ENCODE data around the gene DNMT3B. TPM values are rescaled to one million over a fixed set of nuclear protein-coding genes. Genes with fewer than 3 reads are reported as not detected.

The DNMT3B gene
- total RNA-seq, 5 donors from 2014 or later (not counting 1 experiment from before 2014, with no cell fraction given), result 0.56 to 1.7 (median 0.95) TPM

GRCh38 chr20:32805721-32806120 lies 43.5 kb downstream of the DNMT3B start:
- no peak for ATAC-seq (replicated peaks in 1 of 4)
- WGBS (ENCODE audit: insufficient coverage), result 96% methylated on average over 8 of the region's 8 CpGs
- Mint-ChIP-seq H3K4me3 (no peak overlapping the region), H3K9me3 (no peaks in the 10 kb centered on the region), H3K4me1 (no peaks in the 10 kb centered on the region), H3K27me3 (no peaks in the 10 kb centered on the region), H3K36me3 (no peaks in the 10 kb centered on the region), H3K27ac (no peak overlapping the region)
- Histone ChIP-seq H3K4me3 (ENCODE audit: control insufficient read depth in 1 of 2, extremely low read depth in 1 of 2, low read length in 1 of 2) (no peak overlapping the region), H3K36me3 (ENCODE audit: control insufficient read depth in 2 of 2, extremely low read depth in 1 of 2, insufficient read depth in 1 of 2, low read length in 1 of 2) (no peaks in the 10 kb centered on the region), H3K27me3 (replicated peaks in 1 of 2; ENCODE audit: control insufficient read depth in 2 of 2, extremely low read depth in 1 of 2, insufficient read depth in 2 of 2, low read length in 1 of 2) (no peaks in the 10 kb centered on the region), H3K4me1 (ENCODE audit: control insufficient read depth in 1 of 2, extremely low read depth in 1 of 2, insufficient read depth in 2 of 2, low read length in 2 of 2) (no peaks in the 10 kb centered on the region), H3K9me3 (no peaks in the 10 kb centered on the region), H3K27ac (ENCODE audit: low read length) (no peak overlapping the region)
- ChIA-PET CTCF (interaction anchor here in 1 of 2 donors (0.5 kb wide), 2 partner anchors 40 to 191 kb away, joined by 4 to 5 read pairs; no protein-coding TSS in a partner anchor), POLR2A (no interaction called here)
- DNase-seq, result no peak

DNA sequence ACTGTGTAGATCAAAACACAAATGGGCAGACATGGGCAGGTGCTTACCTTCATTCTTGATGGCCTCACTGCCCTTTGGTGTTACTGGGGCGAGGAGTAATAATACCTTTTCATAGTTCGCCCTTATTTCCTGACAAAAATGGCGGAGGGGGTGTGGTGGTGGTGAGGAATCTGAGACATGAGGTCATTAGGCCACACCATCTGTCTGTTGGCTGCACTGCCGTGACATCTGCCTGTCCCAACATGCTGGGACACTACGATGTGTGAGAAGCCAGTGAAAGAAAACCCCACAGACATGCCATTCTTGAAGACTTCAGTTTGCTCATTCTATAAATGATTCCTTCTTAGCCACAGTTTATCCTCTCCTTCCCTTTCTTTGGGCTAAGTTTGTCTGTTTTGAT lies 44.2 kb downstream of the DNMT3B start:
- Histone ChIP-seq H3K9me3 (no peaks in the 10 kb centered on the region), H3K4me3 (ENCODE audit: control insufficient read depth in 1 of 2, extremely low read depth in 1 of 2, low read length in 1 of 2) (no peak overlapping the region), H3K4me1 (ENCODE audit: control insufficient read depth in 1 of 2, extremely low read depth in 1 of 2, insufficient read depth in 2 of 2, low read length in 2 of 2) (no peaks in the 10 kb centered on the region), H3K36me3 (ENCODE audit: control insufficient read depth in 2 of 2, extremely low read depth in 1 of 2, insufficient read depth in 1 of 2, low read length in 1 of 2) (no peaks in the 10 kb centered on the region), H3K27ac (ENCODE audit: low read length) (no peak overlapping the region), H3K27me3 (replicated peaks in 1 of 2; ENCODE audit: control insufficient read depth in 2 of 2, extremely low read depth in 1 of 2, insufficient read depth in 2 of 2, low read length in 1 of 2) (no peaks in the 10 kb centered on the region)
- no peak overlapping the region for H3K4me3 Mint-ChIP-seq
- no CpG with 5 or more reads among the region's 5 CpGs for WGBS (ENCODE audit: insufficient coverage)
- DNase-seq (no peak), ATAC-seq (replicated peaks in 1 of 4) (no peak)
- no peaks in the 10 kb centered on the region for H3K9me3 Mint-ChIP-seq
- H3K36me3 Mint-ChIP-seq, result no peaks in the 10 kb centered on the region
- ChIA-PET CTCF (interaction anchor here in 1 of 2 donors (0.5 kb wide), 1 partner anchor 41 kb away, joined by 4 read pairs; no protein-coding TSS in a partner anchor), POLR2A (no interaction called here)
- no peak overlapping the region for H3K27ac Mint-ChIP-seq
- no peaks in the 10 kb centered on the region for H3K4me1 Mint-ChIP-seq
- no peaks in the 10 kb centered on the region for H3K27me3 Mint-ChIP-seq

DNA sequence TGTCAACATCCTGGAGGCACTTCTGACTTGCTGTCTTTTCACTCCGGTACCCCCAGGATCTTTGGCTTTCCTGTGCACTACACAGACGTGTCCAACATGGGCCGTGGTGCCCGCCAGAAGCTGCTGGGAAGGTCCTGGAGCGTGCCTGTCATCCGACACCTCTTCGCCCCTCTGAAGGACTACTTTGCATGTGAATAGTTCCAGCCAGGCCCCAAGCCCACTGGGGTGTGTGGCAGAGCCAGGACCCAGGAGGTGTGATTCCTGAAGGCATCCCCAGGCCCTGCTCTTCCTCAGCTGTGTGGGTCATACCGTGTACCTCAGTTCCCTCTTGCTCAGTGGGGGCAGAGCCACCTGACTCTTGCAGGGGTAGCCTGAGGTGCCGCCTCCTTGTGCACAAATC lies 45.5 kb downstream of the DNMT3B start:
- WGBS (ENCODE audit: insufficient coverage), result 97% methylated on average over 8 of the region's 9 CpGs

GRCh38 chr20:32808438-32808837 lies 46.3 kb downstream of the DNMT3B start:
- no peak overlapping the region for H3K27ac Mint-ChIP-seq
- Histone ChIP-seq H3K36me3 (ENCODE audit: control insufficient read depth in 2 of 2, extremely low read depth in 1 of 2, insufficient read depth in 1 of 2, low read length in 1 of 2) (no peaks in the 10 kb centered on the region), H3K4me3 (ENCODE audit: control insufficient read depth in 1 of 2, extremely low read depth in 1 of 2, low read length in 1 of 2) (no peak overlapping the region), H3K27ac (ENCODE audit: low read length) (no peak overlapping the region), H3K27me3 (replicated peaks in 1 of 2; ENCODE audit: control insufficient read depth in 2 of 2, extremely low read depth in 1 of 2, insufficient read depth in 2 of 2, low read length in 1 of 2) (no peaks in the 10 kb centered on the region), H3K9me3 (no peaks in the 10 kb centered on the region), H3K4me1 (ENCODE audit: control insufficient read depth in 1 of 2, extremely low read depth in 1 of 2, insufficient read depth in 2 of 2, low read length in 2 of 2) (no peaks in the 10 kb centered on the region)
- no peaks in the 10 kb centered on the region for H3K9me3 Mint-ChIP-seq
- no peaks in the 10 kb centered on the region for H3K27me3 Mint-ChIP-seq
- H3K4me1 Mint-ChIP-seq, result no peaks in the 10 kb centered on the region
- no peak for ATAC-seq (replicated peaks in 1 of 4)
- no CpG with 5 or more reads among the region's 4 CpGs for WGBS (ENCODE audit: insufficient coverage)
- H3K4me3 Mint-ChIP-seq, result no peak overlapping the region
- POLR2A ChIA-PET, result no interaction called here
- no peaks in the 10 kb centered on the region for H3K36me3 Mint-ChIP-seq
- DNase-seq, result no peak
- CTCF ChIA-PET, result no interaction called here

More for the DNA sequence above, 45.5 kb downstream of the DNMT3B start:
- ChIA-PET CTCF (no interaction called here), POLR2A (no interaction called here)
- Histone ChIP-seq H3K36me3 (ENCODE audit: control insufficient read depth in 2 of 2, extremely low read depth in 1 of 2, insufficient read depth in 1 of 2, low read length in 1 of 2) (no peaks in the 10 kb centered on the region), H3K4me3 (ENCODE audit: control insufficient read depth in 1 of 2, extremely low read depth in 1 of 2, low read length in 1 of 2) (no peak overlapping the region), H3K27me3 (replicated peaks in 1 of 2; ENCODE audit: control insufficient read depth in 2 of 2, extremely low read depth in 1 of 2, insufficient read depth in 2 of 2, low read length in 1 of 2) (no peaks in the 10 kb centered on the region), H3K4me1 (ENCODE audit: control insufficient read depth in 1 of 2, extremely low read depth in 1 of 2, insufficient read depth in 2 of 2, low read length in 2 of 2) (no peaks in the 10 kb centered on the region), H3K27ac (ENCODE audit: low read length) (no peak overlapping the region), H3K9me3 (no peaks in the 10 kb centered on the region)
- no peak overlapping the region for H3K27ac Mint-ChIP-seq
- no peaks in the 10 kb centered on the region for H3K4me1 Mint-ChIP-seq
- DNase-seq (no peak), ATAC-seq (replicated peaks in 1 of 4) (no peak)
- no peak overlapping the region for H3K4me3 Mint-ChIP-seq
- H3K27me3 Mint-ChIP-seq, result no peaks in the 10 kb centered on the region
- no peaks in the 10 kb centered on the region for H3K36me3 Mint-ChIP-seq
- H3K9me3 Mint-ChIP-seq, result no peaks in the 10 kb centered on the region

DNA sequence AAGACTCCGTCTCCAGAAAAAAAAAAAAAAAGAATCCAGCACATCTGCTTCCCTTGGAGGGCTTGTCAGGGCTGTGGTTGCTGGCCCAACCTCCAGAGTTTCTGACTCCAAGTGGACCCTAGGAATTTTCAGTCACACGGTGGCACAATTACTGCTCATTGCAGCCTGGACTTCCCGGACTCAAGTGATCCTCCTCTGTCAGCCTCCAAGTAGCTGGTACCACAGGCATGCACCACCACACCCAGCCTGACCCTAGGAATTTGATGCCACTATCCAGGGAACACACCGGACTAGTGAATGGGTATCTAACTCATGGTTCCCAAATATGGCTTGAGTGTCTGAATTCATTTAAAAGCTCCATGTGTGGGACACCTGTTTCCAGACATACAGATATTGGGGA lies 47.7 kb downstream of the DNMT3B start:
- DNase-seq (no peak), ATAC-seq (replicated peaks in 1 of 4) (no peak)
- Mint-ChIP-seq H3K36me3 (no peaks in the 10 kb centered on the region), H3K27ac (no peak overlapping the region), H3K27me3 (no peaks in the 10 kb centered on the region), H3K4me1 (no peaks in the 10 kb centered on the region), H3K4me3 (no peak overlapping the region), H3K9me3 (no peaks in the 10 kb centered on the region)
- H3K27ac ChIP-seq (ENCODE audit: low read length), result no peak overlapping the region
- no peaks in the 10 kb centered on the region for H3K4me1 ChIP-seq (ENCODE audit: control insufficient read depth in 1 of 2, extremely low read depth in 1 of 2, insufficient read depth in 2 of 2, low read length in 2 of 2)
- ChIA-PET CTCF (interaction anchor here in 1 of 2 donors (0.5 to 0.6 kb wide), 2 partner anchors 21 to 289 kb away, joined by 3 to 4 read pairs; no protein-coding TSS in a partner anchor), POLR2A (no interaction called here)
- H3K36me3 ChIP-seq (ENCODE audit: control insufficient read depth in 2 of 2, extremely low read depth in 1 of 2, insufficient read depth in 1 of 2, low read length in 1 of 2), result no peaks in the 10 kb centered on the region
- H3K4me3 ChIP-seq (ENCODE audit: control insufficient read depth in 1 of 2, extremely low read depth in 1 of 2, low read length in 1 of 2), result no peak overlapping the region
- H3K27me3 ChIP-seq (replicated peaks in 1 of 2; ENCODE audit: control insufficient read depth in 2 of 2, extremely low read depth in 1 of 2, insufficient read depth in 2 of 2, low read length in 1 of 2), result no peaks in the 10 kb centered on the region
- WGBS (ENCODE audit: insufficient coverage), result 93% methylated on average over 4 of the region's 4 CpGs
- no peaks in the 10 kb centered on the region for H3K9me3 ChIP-seq

- Mint-ChIP-seq H3K4me1 (no peaks in the 10 kb centered on the region), H3K9me3 (no peaks in the 10 kb centered on the region), H3K27ac (no peak overlapping the region), H3K36me3 (no peaks in the 10 kb centered on the region), H3K27me3 (no peaks in the 10 kb centered on the region), H3K4me3 (no peak overlapping the region)
- no peaks in the 10 kb centered on the region for H3K4me1 ChIP-seq (ENCODE audit: control insufficient read depth in 1 of 2, extremely low read depth in 1 of 2, insufficient read depth in 2 of 2, low read length in 2 of 2)
- ATAC-seq (replicated peaks in 1 of 4) (no peak), DNase-seq (no peak)
- no peaks in the 10 kb centered on the region for H3K9me3 ChIP-seq
- CTCF ChIA-PET, result no interaction called here
- 84% methylated on average over 3 of the region's 5 CpGs for WGBS (ENCODE audit: insufficient coverage)
- no peaks in the 10 kb centered on the region for H3K27me3 ChIP-seq (replicated peaks in 1 of 2; ENCODE audit: control insufficient read depth in 2 of 2, extremely low read depth in 1 of 2, insufficient read depth in 2 of 2, low read length in 1 of 2)
- POLR2A ChIA-PET, result interaction anchor here in 1 of 2 donors (0.6 kb wide), 1 partner anchor 17 kb away, joined by 7 read pairs; no protein-coding TSS in a partner anchor
- no peak overlapping the region for H3K27ac ChIP-seq (ENCODE audit: low read length)
- H3K4me3 ChIP-seq (ENCODE audit: control insufficient read depth in 1 of 2, extremely low read depth in 1 of 2, low read length in 1 of 2), result no peak overlapping the region
- no peaks in the 10 kb centered on the region for H3K36me3 ChIP-seq (ENCODE audit: control insufficient read depth in 2 of 2, extremely low read depth in 1 of 2, insufficient read depth in 1 of 2, low read length in 1 of 2)
Observed at GRCh38 chr20:32810941-32811340, 48.8 kb downstream of the DNMT3B start.

GRCh38 chr20:32811886-32812285 lies 49.7 kb downstream of the DNMT3B start:
- ChIA-PET POLR2A (no interaction called here), CTCF (no interaction called here)
- no peaks in the 10 kb centered on the region for H3K36me3 ChIP-seq (ENCODE audit: control insufficient read depth in 2 of 2, extremely low read depth in 1 of 2, insufficient read depth in 1 of 2, low read length in 1 of 2)
- H3K27me3 ChIP-seq (replicated peaks in 1 of 2; ENCODE audit: control insufficient read depth in 2 of 2, extremely low read depth in 1 of 2, insufficient read depth in 2 of 2, low read length in 1 of 2), result no peaks in the 10 kb centered on the region
- H3K27me3 Mint-ChIP-seq, result no peaks in the 10 kb centered on the region
- no CpG with 5 or more reads among the region's 6 CpGs for WGBS (ENCODE audit: insufficient coverage)
- no peaks in the 10 kb centered on the region for H3K9me3 ChIP-seq
- no peaks in the 10 kb centered on the region for H3K9me3 Mint-ChIP-seq
- no peak overlapping the region for H3K4me3 ChIP-seq (ENCODE audit: control insufficient read depth in 1 of 2, extremely low read depth in 1 of 2, low read length in 1 of 2)
- no peak for ATAC-seq (replicated peaks in 1 of 4)
- no peak overlapping the region for H3K27ac ChIP-seq (ENCODE audit: low read length)
- no peaks in the 10 kb centered on the region for H3K36me3 Mint-ChIP-seq
- no peak overlapping the region for H3K4me3 Mint-ChIP-seq
- DNase-seq, result no peak
- H3K4me1 ChIP-seq (ENCODE audit: control insufficient read depth in 1 of 2, extremely low read depth in 1 of 2, insufficient read depth in 2 of 2, low read length in 2 of 2), result no peaks in the 10 kb centered on the region
- H3K4me1 Mint-ChIP-seq, result no peaks in the 10 kb centered on the region
- H3K27ac Mint-ChIP-seq, result no peak overlapping the region

All from T-cell (primary cell).